Fibroblast of skin of right biceps (primary cell): Measurements from ENCODE around the gene FCGBP.
"Not testable (repeated sequence)": the region's sequence is repeated elsewhere in the genome, so short reads cannot be mapped to it uniquely, and the experiment has no call there.

Experiments
- DNase-seq: peaks from one replicate; pipeline ENCODE4 v3.0.0-alpha.2; 2013

Gene FCGBP

DNA sequence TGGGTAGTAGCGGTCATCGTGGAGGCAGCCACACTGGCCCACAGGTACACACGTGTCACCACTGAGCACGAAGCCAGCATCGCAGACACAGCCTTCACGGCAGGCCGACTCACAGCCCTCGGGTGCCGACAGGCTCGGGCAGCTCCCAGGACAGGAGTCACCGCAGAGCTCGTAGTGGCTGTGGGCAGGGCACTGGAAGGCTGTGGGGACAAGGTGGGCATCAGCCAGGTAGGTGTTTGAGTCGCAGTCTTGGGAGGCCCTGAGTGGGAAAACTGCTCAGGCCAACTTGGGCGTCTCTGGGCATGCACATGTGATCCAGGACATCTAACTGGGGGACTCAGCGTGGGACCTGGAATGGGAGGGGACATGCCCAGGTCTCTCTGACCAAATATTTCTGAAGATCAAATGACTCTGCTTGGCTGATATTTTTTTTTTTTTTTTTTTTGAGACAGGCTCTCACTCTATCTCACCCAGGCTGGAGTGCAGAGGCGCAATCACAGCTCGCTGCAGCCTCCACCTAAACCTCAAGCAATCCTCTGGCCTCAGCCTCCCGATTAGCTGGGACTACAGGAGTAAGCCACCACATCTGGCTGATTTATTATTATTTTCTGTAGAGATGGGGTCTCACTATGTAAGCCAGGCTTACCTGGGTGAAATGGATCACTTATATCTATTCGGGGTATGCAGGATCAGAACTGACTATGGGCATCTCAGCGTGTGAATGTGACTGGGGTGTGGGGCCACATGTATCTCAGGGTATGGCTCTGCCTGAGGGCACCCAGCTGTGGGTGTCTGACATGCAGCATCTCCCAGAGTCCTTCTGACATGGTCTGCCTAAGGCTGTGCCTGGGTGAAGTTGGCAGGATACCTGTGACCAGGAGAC is 44.3 kb downstream of the FCGBP start:
- not testable (repeated sequence) for DNase-seq

DNA sequence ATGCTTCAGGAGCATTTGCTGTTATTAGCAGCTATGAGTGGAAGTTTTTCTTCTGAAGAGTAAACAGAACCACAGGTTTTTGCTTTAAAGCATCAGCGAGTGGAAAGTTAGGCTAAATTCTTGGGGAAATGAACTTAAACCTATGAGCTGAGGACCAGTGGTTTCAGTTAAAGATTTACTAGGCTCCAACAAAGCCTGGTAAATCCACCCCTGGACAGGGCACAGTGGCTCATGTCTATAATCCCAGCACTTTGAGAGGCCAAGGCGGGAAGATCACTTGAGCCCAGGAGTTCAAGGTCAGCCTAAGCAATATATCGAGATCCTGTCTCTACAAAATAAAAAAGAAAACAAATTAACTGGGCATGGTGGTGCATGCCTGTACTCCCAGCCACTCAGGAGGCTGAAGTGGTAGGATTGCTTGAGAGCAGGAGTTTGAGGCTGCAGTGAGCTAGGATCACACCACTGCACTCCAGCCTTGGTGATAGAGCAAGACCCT is 46.9 kb downstream of the FCGBP start:
- DNase-seq: not testable (repeated sequence)

DNA sequence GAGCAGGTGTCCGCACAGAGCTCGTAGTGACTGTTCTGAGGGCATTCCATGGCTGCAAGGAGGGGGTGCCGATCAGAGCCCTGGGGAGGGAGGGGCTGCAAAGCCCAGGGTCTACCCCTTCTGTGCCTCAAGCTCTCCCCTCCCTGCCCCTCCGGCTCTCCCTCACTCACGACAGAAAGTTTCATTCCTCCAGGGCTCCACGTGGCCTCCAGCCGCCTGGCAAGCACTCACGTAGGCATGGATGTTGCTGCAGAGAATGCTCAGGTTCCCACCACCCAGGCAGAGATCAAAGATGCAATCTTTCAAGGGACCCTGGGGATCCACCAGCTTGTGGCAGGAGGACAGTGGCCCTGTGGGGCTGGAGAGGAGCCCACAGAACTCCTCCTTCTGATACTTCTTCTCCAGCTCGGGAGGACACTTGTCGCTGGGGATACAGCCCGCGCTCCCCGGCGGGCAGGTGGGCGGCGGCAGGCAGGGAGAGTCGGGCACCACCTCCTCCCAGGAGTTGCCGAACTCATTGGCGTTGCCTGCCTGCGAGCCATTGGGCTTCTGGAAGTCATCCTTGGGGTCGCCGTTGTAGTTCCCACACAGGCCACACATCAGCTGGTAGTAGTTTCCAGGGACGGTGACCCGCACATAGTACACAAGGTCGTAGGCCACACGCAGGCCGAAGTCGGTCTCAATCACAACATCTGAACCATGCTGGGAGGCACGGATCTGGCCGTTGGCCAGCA is 48.4 kb downstream of the FCGBP start:
- DNase-seq: not testable (repeated sequence)

- DNase-seq: not testable (repeated sequence)
Measured at GRCh38 chr19:39884721-39885120, 49.7 kb downstream of the FCGBP start.
